Epithelial cell of proximal tubule (primary cell): ENCODE measurements around the gene MAP3K5. TPM values are rescaled to one million over a fixed set of nuclear protein-coding genes. Genes with fewer than 3 reads are reported as not detected.
A peak's percentile ranks its signal among the peaks of the same experiment; 100 is the strongest.

ENCODE experiments used
- DNase-seq: peaks from one replicate; pipeline ENCODE4 v3.0.0-alpha.2; 2011; ENCODE audit warnings: low read depth
- H3K4me3 ChIP-seq: 2 replicates; pipeline ENCODE4 v1.5.1; 2011; ENCODE audit warnings: low read depth, mild to moderate bottlenecking, low read length
- total RNA-seq: library from RNA; depleted of rRNA; stranded (reverse); fragments of >200 nt; gene quantifications from 2 replicates; pipeline ENCODE4 v1.2.3, GENCODE V29; 2015
- TF ChIP-seq, protein P1 (sequence below): conservative IDR thresholded peaks from 2 replicates; pipeline ENCODE4 v1.5.1; 2012; ENCODE audit warnings: low read depth, mild to moderate bottlenecking, low read length

Gene MAP3K5
- total RNA-seq, 1 donor from 2014 or later = 7.8 TPM

GRCh38 chr6:136772685-136773472, 19.4 kb downstream of the MAP3K5 start:
- TF ChIP-seq, protein P1, sequence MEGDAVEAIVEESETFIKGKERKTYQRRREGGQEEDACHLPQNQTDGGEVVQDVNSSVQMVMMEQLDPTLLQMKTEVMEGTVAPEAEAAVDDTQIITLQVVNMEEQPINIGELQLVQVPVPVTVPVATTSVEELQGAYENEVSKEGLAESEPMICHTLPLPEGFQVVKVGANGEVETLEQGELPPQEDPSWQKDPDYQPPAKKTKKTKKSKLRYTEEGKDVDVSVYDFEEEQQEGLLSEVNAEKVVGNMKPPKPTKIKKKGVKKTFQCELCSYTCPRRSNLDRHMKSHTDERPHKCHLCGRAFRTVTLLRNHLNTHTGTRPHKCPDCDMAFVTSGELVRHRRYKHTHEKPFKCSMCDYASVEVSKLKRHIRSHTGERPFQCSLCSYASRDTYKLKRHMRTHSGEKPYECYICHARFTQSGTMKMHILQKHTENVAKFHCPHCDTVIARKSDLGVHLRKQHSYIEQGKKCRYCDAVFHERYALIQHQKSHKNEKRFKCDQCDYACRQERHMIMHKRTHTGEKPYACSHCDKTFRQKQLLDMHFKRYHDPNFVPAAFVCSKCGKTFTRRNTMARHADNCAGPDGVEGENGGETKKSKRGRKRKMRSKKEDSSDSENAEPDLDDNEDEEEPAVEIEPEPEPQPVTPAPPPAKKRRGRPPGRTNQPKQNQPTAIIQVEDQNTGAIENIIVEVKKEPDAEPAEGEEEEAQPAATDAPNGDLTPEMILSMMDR = no peak
- DNase-seq = peak; percentile 94
- no peak overlapping the region for H3K4me3 ChIP-seq

- no peak overlapping the region for H3K4me3 ChIP-seq
- no peak for DNase-seq
- TF ChIP-seq, protein P1 = no peak
Measured at GRCh38 chr6:136771306-136771705, 21.0 kb downstream of the MAP3K5 start.

DNA sequence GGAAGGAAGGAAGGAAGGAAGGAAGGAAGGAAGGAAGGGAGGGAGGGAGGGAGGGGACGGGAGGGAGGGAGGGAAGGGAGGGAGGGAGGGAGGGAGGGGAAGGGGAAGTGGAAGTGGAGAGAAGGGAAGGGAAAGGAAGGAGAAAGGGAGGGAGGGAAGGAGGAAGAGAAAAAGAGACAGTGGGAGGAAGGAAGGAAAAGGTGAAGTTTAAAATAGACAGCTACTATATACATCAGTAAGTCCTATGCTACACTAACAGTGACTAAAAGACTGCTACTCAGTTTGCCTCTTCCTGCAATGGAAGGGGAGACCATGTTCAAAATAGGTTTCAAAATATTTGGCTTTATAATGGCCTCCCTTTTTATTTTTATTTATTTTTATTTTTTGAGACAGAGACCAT, 22.5 kb downstream of the MAP3K5 start:
- TF ChIP-seq, protein P1 = no peak
- H3K4me3 ChIP-seq = no peak overlapping the region
- no peak for DNase-seq

- no peak overlapping the region for H3K4me3 ChIP-seq
- TF ChIP-seq, protein P1 = no peak
- DNase-seq = no peak
Measured at GRCh38 chr6:136769124-136769523, 23.2 kb downstream of the MAP3K5 start.

GRCh38 chr6:136767570-136768309, 24.5 kb downstream of the MAP3K5 start:
- TF ChIP-seq, protein P1 = no peak
- no peak for DNase-seq
- no peak overlapping the region for H3K4me3 ChIP-seq

DNA sequence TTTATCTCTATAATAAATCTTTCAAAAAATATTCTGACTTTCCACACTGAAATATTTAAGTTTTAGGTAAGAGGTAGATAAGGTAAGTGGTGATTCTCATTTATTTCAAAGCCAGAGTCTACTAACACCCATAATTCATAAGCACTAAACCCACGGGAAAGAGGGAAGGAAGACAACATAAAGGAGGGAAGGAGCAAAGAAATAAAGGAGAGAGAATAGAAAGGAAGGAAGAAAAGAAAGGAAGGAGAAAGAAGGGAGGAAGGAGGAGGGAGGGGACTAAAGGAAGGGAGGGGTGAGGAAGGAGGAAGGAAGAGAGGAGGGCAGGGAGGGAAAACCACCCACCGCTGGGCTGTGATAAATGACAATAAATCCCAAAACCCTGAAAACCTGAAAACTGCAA, 25.2 kb downstream of the MAP3K5 start:
- no peak overlapping the region for H3K4me3 ChIP-seq
- TF ChIP-seq, protein P1 = no peak
- DNase-seq = no peak
